Uterus (tissue), 4 donors: ENCODE data around the gene B3GNT9. TPM values are rescaled to one million over a fixed set of nuclear protein-coding genes. Genes with fewer than 3 reads are reported as not detected.

Experiments
- DNase-seq, 2 donors: peaks; one replicate each; pipeline ENCODE4 v3.0.0-alpha.2; 2019 to 2020
- H3K27ac ChIP-seq, 2 donors: fragments of 200-600 bp; sonication (generic); 1 replicate in 1 of 2; 2 replicates in 1 of 2; pipeline ENCODE4 v1.5.1; 2016 to 2018
- H3K27me3 ChIP-seq, 2 donors: fragments of 200-600 bp; sonication (generic); one replicate each; pipeline ENCODE4 v1.5.1; 2018 to 2019; ENCODE audit warnings: control low read depth in 1 of 2
- H3K36me3 ChIP-seq, 2 donors: fragments of 200-600 bp; sonication (generic); one replicate each; pipeline ENCODE4 v1.5.1; 2019; ENCODE audit warnings: control low read depth in 1 of 2
- H3K4me1 ChIP-seq, 2 donors: fragments of 200-600 bp; sonication (generic); one replicate each; pipeline ENCODE4 v1.5.1; 2018 to 2019; ENCODE audit warnings: control low read depth in 1 of 2
- H3K4me3 ChIP-seq, 2 donors: fragments of 200-600 bp; sonication (generic); 1 replicate in 1 of 2; 2 replicates in 1 of 2; pipeline ENCODE4 v1.5.1; 2018 to 2019; ENCODE audit warnings: mild to moderate bottlenecking in 1 of 2
- H3K9me3 ChIP-seq, 2 donors: fragments of 200-600 bp; sonication (generic); one replicate each; pipeline ENCODE4 v1.5.1; 2019; ENCODE audit warnings: control low read depth in 1 of 2
- CTCF ChIP-seq, 4 experiments: fragments of 200-600 bp in 2 of 4; fragments of 450-650 bp in 2 of 4; sonication (generic) in 2 of 4; IDR thresholded peaks; one replicate each; pipeline ENCODE4 v1.5.1; 2016 to 2019; ENCODE audit warnings: antibody characterized with exemption in 4 of 4, mild to moderate bottlenecking in 2 of 4, moderate library complexity in 1 of 4
- POLR2A ChIP-seq, 2 donors: fragments of 450-650 bp; IDR thresholded peaks; one replicate each; pipeline ENCODE4 v1.6.1; 2016; ENCODE audit warnings: antibody characterized with exemption in 2 of 2, mild to moderate bottlenecking in 1 of 2, moderate library complexity in 1 of 2
- intact Hi-C: fragments of 100-400 bp; cut with DNase I; formaldehyde crosslinking; loops from one replicate; pipeline ENCODE4 v1.15.1; 2023; ENCODE audit warnings: low total_unique reads
- total RNA-seq, 4 donors: library from RNA; depleted of rRNA in 3 of 4; stranded (reverse); fragments of >200 nt in 3 of 4; gene quantifications; one replicate each; pipeline versions ENCODE4 v1.1.0 to v1.2.4, GENCODE V29; 2014 to 2023
- donor health status: DM: yes; HTN: yes; CAD: no.

The B3GNT9 gene
- total RNA-seq, 4 donors from 2014 or later: 2.4 to 40.1 (median 15.1) TPM

- H3K4me1 ChIP-seq: peaks cover 0 to 4% of the 10 kb centered on the region in 2 donors
- no peaks in the 10 kb centered on the region for H3K27me3 ChIP-seq
- intact Hi-C loops: no loop called here
- H3K27ac ChIP-seq: no peak overlapping the region
- no peak for DNase-seq
- TF ChIP-seq POLR2A (IDR thresholded peaks at IDR 0.05) (no peak), CTCF (IDR thresholded peaks at IDR 0.05) (no peak)
- H3K4me3 ChIP-seq: no peak overlapping the region
- no peaks in the 10 kb centered on the region for H3K9me3 ChIP-seq
- no peaks in the 10 kb centered on the region for H3K36me3 ChIP-seq
Measured at GRCh38 chr16:67147437-67148140, 3.2 kb downstream of the B3GNT9 start.

- TF ChIP-seq POLR2A (IDR thresholded peaks at IDR 0.05) (no peak), CTCF (IDR thresholded peaks at IDR 0.05) (no peak)
- intact Hi-C loops: no loop called here
- peaks cover 0 to 4% of the 10 kb centered on the region in 2 donors for H3K4me1 ChIP-seq
- H3K9me3 ChIP-seq: no peaks in the 10 kb centered on the region
- no peaks in the 10 kb centered on the region for H3K27me3 ChIP-seq
- H3K36me3 ChIP-seq: no peaks in the 10 kb centered on the region
- H3K4me3 ChIP-seq: no peak overlapping the region
- H3K27ac ChIP-seq: no peak overlapping the region
- no peak for DNase-seq
Measured at GRCh38 chr16:67146523-67147357, 4.1 kb downstream of the B3GNT9 start.

- Histone ChIP-seq H3K27me3 (no peaks in the 10 kb centered on the region), H3K4me3 (no peak overlapping the region), H3K36me3 (no peaks in the 10 kb centered on the region), H3K9me3 (no peaks in the 10 kb centered on the region), H3K27ac (no peak overlapping the region), H3K4me1 (peaks cover 0 to 4% of the 10 kb centered on the region in 2 donors)
- intact Hi-C loops: no loop called here
- TF ChIP-seq CTCF (IDR thresholded peaks at IDR 0.05) (no peak), POLR2A (IDR thresholded peaks at IDR 0.05) (no peak)
- DNase-seq: no peak
Measured at GRCh38 chr16:67145746-67146145, 5.1 kb downstream of the B3GNT9 start.

- intact Hi-C loops: no loop called here
- TF ChIP-seq CTCF (IDR thresholded peaks at IDR 0.05): no peak
- no peak for TF ChIP-seq POLR2A (IDR thresholded peaks at IDR 0.05)
- no peaks in the 10 kb centered on the region for H3K4me1 ChIP-seq
- no peak for DNase-seq
- no peak overlapping the region for H3K4me3 ChIP-seq
- H3K9me3 ChIP-seq: no peaks in the 10 kb centered on the region
- no peaks in the 10 kb centered on the region for H3K27me3 ChIP-seq
- H3K27ac ChIP-seq: no peak overlapping the region
- no peaks in the 10 kb centered on the region for H3K36me3 ChIP-seq
Measured at GRCh38 chr16:67144943-67145342, 5.9 kb downstream of the B3GNT9 start.

- H3K4me1 ChIP-seq: no peaks in the 10 kb centered on the region
- H3K36me3 ChIP-seq: no peaks in the 10 kb centered on the region
- H3K4me3 ChIP-seq: no peak overlapping the region
- DNase-seq: no peak
- TF ChIP-seq POLR2A (IDR thresholded peaks at IDR 0.05): no peak
- no peaks in the 10 kb centered on the region for H3K27me3 ChIP-seq
- intact Hi-C loops: no loop called here
- no peaks in the 10 kb centered on the region for H3K9me3 ChIP-seq
- H3K27ac ChIP-seq: no peak overlapping the region
Measured at GRCh38 chr16:67142342-67142741, 8.5 kb downstream of the B3GNT9 start.
